ENCODE data around the gene KRT2.

DNA sequence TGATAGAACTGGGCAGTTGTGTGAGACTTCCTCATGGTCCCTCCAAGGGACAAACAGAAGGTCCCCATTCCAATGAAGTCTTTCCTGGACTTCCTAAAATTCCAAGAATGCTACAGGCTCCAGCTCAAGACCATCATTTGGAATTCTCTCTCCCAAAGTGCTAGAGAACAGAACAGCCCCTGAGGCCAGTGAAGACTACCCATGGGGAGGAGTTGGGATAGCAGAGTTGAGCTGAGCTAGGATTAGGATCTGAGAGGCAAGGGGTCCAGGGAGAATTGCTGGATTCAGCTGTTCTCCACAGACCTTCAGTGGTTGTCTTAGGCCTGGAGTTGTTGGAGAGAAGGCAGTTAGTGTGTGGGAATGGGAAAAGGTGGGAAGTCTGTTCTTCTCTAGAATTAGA lies 17.4 kb upstream of the KRT2 start:
- TF ChIP-seq, protein P1, sequence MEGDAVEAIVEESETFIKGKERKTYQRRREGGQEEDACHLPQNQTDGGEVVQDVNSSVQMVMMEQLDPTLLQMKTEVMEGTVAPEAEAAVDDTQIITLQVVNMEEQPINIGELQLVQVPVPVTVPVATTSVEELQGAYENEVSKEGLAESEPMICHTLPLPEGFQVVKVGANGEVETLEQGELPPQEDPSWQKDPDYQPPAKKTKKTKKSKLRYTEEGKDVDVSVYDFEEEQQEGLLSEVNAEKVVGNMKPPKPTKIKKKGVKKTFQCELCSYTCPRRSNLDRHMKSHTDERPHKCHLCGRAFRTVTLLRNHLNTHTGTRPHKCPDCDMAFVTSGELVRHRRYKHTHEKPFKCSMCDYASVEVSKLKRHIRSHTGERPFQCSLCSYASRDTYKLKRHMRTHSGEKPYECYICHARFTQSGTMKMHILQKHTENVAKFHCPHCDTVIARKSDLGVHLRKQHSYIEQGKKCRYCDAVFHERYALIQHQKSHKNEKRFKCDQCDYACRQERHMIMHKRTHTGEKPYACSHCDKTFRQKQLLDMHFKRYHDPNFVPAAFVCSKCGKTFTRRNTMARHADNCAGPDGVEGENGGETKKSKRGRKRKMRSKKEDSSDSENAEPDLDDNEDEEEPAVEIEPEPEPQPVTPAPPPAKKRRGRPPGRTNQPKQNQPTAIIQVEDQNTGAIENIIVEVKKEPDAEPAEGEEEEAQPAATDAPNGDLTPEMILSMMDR (IDR thresholded peaks at IDR 0.05): no peak
- TF ChIP-seq POLR2A (IDR thresholded peaks at IDR 0.05) (no peak), EP300 (IDR thresholded peaks at IDR 0.05) (no peak)
